Memory B cell (primary cell): ENCODE results near the gene TPM2.
A peak's percentile ranks its signal among the peaks of the same experiment; 100 is the strongest.

Experiments
- ATAC-seq: fragments of 150-1000 bp; cut with Tn5 transposase; 2 replicates; pipeline ENCODE4 v1.10.0; 2021; ENCODE audit warnings: low read depth, mild to moderate bottlenecking, moderate library complexity
- DNase-seq, 2 donors: peaks; one replicate each; pipeline ENCODE4 v3.0.0; 2022; ENCODE audit warnings: low spot score in 2 of 2
- H3K27ac Mint-ChIP-seq: one replicate; pipeline ENCODE4 v1.8.0; 2022; ENCODE audit warnings: mild to moderate bottlenecking, moderate library complexity, mixed read lengths
- H3K27me3 Mint-ChIP-seq: one replicate; pipeline ENCODE4 v1.8.0; 2022; ENCODE audit warnings: mixed read lengths
- H3K36me3 Mint-ChIP-seq: one replicate; pipeline ENCODE4 v1.8.0; 2022; ENCODE audit warnings: mild to moderate bottlenecking, mixed read lengths
- H3K4me1 Mint-ChIP-seq: one replicate; pipeline ENCODE4 v1.8.0; 2022; ENCODE audit warnings: mixed read lengths
- H3K4me3 Mint-ChIP-seq: one replicate; pipeline ENCODE4 v1.8.0; 2022; ENCODE audit warnings: mild to moderate bottlenecking, moderate library complexity, mixed read lengths
- H3K9me3 Mint-ChIP-seq: one replicate; pipeline ENCODE4 v1.8.0; 2022; ENCODE audit warnings: mixed read lengths

TPM2 gene

DNA sequence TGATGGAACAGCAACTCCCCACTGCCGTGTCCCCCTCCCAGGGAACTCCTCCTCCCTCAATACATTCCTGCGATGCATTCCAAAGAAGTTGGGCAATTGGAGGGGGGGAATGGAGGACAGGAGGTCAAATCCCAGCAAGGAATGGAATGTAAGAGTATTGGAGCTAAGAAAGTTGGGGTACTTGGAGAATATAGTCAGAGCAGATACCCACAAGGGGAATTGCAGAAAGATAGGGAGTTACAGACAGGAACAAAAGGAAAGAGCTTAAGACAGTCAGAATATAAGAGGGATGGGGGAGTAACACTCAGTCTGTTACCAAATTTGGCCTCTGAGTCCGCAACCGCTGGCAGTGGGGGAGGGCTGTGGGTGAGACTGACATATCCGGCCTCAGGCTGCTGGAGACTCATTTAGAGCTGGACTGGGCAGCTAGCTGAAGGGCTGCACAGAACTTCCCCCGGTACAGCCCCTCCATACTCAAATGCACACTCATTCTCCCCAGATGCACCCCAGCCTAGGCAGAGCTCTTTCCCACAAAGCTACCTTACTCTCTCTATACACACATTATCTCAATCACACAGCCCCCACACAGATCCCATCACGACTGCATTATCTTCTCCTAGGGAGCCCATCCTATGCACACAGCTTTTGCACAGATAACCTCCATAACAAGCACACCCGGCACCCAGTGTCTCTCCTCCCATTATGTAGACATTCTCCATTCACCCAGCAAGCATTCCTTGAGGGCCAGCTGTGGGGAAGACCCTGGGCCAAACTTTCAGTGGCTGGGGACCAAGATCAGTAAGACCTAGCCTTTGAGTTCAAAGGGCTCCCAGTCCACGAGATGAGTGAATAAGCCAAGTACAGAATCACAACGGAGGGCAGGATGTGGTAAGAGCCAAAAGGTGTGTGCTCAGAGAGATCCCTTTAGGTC is 38.6 kb upstream of the TPM2 start:
- no peak overlapping the region for H3K27ac Mint-ChIP-seq
- DNase-seq (no peak), ATAC-seq (no peak)
- H3K4me3 Mint-ChIP-seq = no peak overlapping the region
- H3K4me1 Mint-ChIP-seq = peaks cover 18% of the 10 kb centered on the region
- H3K36me3 Mint-ChIP-seq = peaks cover 9% of the 10 kb centered on the region
- no peaks in the 10 kb centered on the region for H3K27me3 Mint-ChIP-seq
- H3K9me3 Mint-ChIP-seq = no peaks in the 10 kb centered on the region

GRCh38 chr9:35727676-35728040 is 37.9 kb upstream of the TPM2 start:
- peaks cover 13% of the 10 kb centered on the region for H3K4me1 Mint-ChIP-seq
- H3K27me3 Mint-ChIP-seq = no peaks in the 10 kb centered on the region
- H3K36me3 Mint-ChIP-seq = peaks cover 11% of the 10 kb centered on the region
- ATAC-seq = no peak
- no peak overlapping the region for H3K4me3 Mint-ChIP-seq
- H3K9me3 Mint-ChIP-seq = no peaks in the 10 kb centered on the region
- no peak for DNase-seq
- H3K27ac Mint-ChIP-seq = no peak overlapping the region

GRCh38 chr9:35726931-35727330 is 37.2 kb upstream of the TPM2 start:
- ATAC-seq = peak; percentile 83
- peak; percentile 40 to 43 for DNase-seq
- no peaks in the 10 kb centered on the region for H3K9me3 Mint-ChIP-seq
- peak overlapping the region; percentile 62 for H3K4me3 Mint-ChIP-seq
- H3K4me1 Mint-ChIP-seq = peaks cover 13% of the 10 kb centered on the region
- peak overlapping the region; percentile 81 for H3K27ac Mint-ChIP-seq
- peaks cover 17% of the 10 kb centered on the region for H3K36me3 Mint-ChIP-seq
- no peaks in the 10 kb centered on the region for H3K27me3 Mint-ChIP-seq

DNA sequence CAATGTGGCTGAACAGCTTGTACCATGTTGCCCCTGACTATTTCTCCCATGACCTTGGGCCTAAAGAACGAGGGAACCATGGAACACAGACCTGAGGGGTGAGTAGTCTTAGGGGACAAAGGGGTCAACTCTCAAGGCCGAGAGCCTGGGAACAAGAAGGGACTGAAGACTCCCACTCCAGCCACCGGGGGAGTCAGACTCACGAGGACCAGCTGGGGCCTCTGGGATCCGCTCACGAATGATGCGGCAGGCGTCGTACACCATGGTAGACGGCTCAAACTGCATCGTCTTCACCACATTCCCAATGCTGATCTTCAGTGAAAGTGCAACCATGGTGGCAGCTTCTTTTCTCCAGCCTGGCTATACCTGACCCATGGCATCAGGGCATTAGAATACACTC is 35.6 kb upstream of the TPM2 start:
- Mint-ChIP-seq H3K36me3 (peaks cover 24% of the 10 kb centered on the region), H3K27me3 (no peaks in the 10 kb centered on the region), H3K27ac (peak overlapping the region; percentile 60), H3K4me1 (peaks cover 11% of the 10 kb centered on the region), H3K4me3 (no peak overlapping the region), H3K9me3 (no peaks in the 10 kb centered on the region)
- no peak for ATAC-seq
- DNase-seq = no peak

GRCh38 chr9:35723908-35724307 is 34.2 kb upstream of the TPM2 start:
- H3K4me3 Mint-ChIP-seq = no peak overlapping the region
- peaks cover 20% of the 10 kb centered on the region for H3K4me1 Mint-ChIP-seq
- H3K27me3 Mint-ChIP-seq = no peaks in the 10 kb centered on the region
- DNase-seq (no peak), ATAC-seq (no peak)
- H3K36me3 Mint-ChIP-seq = peaks cover 28% of the 10 kb centered on the region
- H3K27ac Mint-ChIP-seq = no peak overlapping the region
- H3K9me3 Mint-ChIP-seq = no peaks in the 10 kb centered on the region

GRCh38 chr9:35723426-35723825 is 33.7 kb upstream of the TPM2 start:
- Mint-ChIP-seq H3K4me1 (peaks cover 23% of the 10 kb centered on the region), H3K36me3 (peaks cover 29% of the 10 kb centered on the region), H3K4me3 (no peak overlapping the region), H3K27ac (no peak overlapping the region), H3K9me3 (no peaks in the 10 kb centered on the region), H3K27me3 (no peaks in the 10 kb centered on the region)
- DNase-seq (no peak), ATAC-seq (no peak)

DNA sequence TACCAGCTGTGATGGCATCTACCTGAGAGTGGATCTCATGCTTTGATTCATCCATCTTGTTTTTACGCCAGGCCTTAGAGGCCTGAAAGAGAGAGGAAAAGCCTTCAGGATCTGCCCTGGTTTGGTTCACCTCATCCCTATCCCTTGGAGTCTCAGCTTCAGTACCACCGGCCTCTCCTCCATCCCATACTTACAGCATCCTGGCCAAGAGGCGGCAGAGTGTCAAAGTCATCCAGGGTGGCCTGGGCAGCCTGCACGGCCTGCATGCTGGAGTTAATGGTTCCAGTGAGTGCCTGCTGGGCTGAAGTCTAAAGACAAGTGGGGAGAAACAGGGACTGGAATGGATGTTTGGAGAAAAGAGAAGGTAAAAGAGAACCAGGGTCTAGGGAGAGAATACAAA is 29.8 kb upstream of the TPM2 start:
- Mint-ChIP-seq H3K36me3 (peaks cover 49% of the 10 kb centered on the region), H3K4me3 (no peak overlapping the region), H3K9me3 (no peaks in the 10 kb centered on the region), H3K4me1 (peaks cover 24% of the 10 kb centered on the region), H3K27ac (peak overlapping the region; percentile 89), H3K27me3 (no peaks in the 10 kb centered on the region)
- DNase-seq (no peak), ATAC-seq (no peak)

GRCh38 chr9:35718721-35719511 is 29.2 kb upstream of the TPM2 start:
- peak; percentile 93 for ATAC-seq
- Mint-ChIP-seq H3K9me3 (no peaks in the 10 kb centered on the region), H3K27ac (peak overlapping the region; percentile 89), H3K4me1 (peaks cover 24% of the 10 kb centered on the region), H3K27me3 (no peaks in the 10 kb centered on the region), H3K4me3 (peak overlapping the region; percentile 50), H3K36me3 (peaks cover 49% of the 10 kb centered on the region)
- peak; percentile 60 to 76 for DNase-seq

DNA sequence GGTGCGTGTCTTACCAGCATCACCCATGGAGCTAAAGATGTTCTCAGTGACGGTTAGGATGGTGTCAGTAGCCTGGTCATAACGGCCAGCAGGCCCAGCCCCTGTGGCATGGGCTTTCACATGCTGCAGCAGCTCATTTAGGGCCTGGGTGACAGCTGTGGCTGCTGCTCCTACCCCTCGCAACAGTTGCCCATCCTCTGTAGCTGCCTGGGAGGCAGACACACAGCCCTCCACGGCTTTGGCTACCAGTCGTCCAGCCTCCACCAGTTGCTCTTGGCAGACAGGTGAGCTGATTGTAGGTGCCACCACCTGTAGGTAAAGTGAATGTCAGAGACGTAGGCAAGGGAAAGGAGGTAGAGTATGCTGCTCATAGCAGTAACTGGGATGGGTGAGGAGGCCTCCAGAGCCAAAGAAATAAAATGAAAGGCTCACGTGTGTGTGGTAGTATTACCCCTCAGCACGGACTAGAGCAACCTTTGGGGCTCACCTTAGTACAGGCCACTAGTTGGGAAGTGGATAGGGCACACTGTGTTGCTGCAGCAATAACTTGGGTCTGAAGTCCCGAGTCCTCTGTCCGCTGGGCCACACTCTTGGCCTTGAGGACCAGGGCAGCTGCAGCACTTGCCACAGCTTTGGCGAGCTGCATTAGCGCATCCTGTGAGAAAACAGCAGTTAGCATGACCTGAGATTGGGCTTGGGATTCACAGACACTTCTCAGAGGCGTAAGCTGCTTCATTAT is 27.6 kb upstream of the TPM2 start:
- DNase-seq (no peak), ATAC-seq (no peak)
- H3K27ac Mint-ChIP-seq = peak overlapping the region; percentile 89
- no peaks in the 10 kb centered on the region for H3K9me3 Mint-ChIP-seq
- H3K4me3 Mint-ChIP-seq = no peak overlapping the region
- peaks cover 53% of the 10 kb centered on the region for H3K36me3 Mint-ChIP-seq
- peaks cover 24% of the 10 kb centered on the region for H3K4me1 Mint-ChIP-seq
- H3K27me3 Mint-ChIP-seq = no peaks in the 10 kb centered on the region

GRCh38 chr9:35716230-35716629 is 26.5 kb upstream of the TPM2 start:
- peaks cover 19% of the 10 kb centered on the region for H3K4me1 Mint-ChIP-seq
- H3K27me3 Mint-ChIP-seq = no peaks in the 10 kb centered on the region
- DNase-seq = no peak
- no peak overlapping the region for H3K4me3 Mint-ChIP-seq
- no peak for ATAC-seq
- no peak overlapping the region for H3K27ac Mint-ChIP-seq
- H3K36me3 Mint-ChIP-seq = peaks cover 47% of the 10 kb centered on the region
- H3K9me3 Mint-ChIP-seq = no peaks in the 10 kb centered on the region

DNA sequence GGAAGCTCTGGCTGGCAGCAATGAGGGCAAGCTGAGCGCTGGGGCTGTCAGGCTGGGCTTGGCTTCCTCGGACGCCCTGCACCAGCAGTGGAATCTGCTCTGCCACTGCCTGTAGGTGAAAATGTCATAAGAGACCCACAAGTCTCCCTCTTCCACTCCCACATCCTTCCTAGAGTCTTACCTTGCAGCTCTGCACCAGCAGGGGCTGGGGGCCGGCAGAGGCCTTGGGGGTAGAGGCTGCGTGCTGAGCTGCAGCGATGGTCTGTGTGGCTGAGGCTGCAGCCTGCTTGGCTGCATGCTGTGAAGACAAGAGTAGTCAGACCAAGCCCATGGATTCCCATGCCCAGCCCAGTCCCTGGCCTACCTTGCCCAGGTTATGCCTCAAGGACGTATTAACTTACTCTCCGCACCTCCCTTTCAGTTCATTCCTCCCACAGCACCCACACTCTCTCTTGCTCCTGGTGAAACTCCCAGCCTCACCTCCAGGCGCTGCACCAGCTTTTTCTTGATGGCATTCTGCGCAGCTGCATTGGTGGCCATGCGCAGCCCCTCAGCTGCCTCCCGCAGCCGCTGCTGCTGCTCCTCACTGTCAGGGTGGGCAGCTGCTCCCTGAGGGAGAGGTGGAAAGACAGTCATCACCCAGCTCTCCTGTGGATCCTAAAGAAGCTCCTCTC is 25.0 kb upstream of the TPM2 start:
- no peak for ATAC-seq
- H3K4me3 Mint-ChIP-seq = no peak overlapping the region
- H3K27ac Mint-ChIP-seq = peak overlapping the region; percentile 65
- no peaks in the 10 kb centered on the region for H3K27me3 Mint-ChIP-seq
- peaks cover 18% of the 10 kb centered on the region for H3K4me1 Mint-ChIP-seq
- H3K9me3 Mint-ChIP-seq = no peaks in the 10 kb centered on the region
- no peak for DNase-seq
- H3K36me3 Mint-ChIP-seq = peaks cover 53% of the 10 kb centered on the region

- Mint-ChIP-seq H3K4me3 (no peak overlapping the region), H3K36me3 (peaks cover 51% of the 10 kb centered on the region), H3K9me3 (no peaks in the 10 kb centered on the region), H3K27me3 (no peaks in the 10 kb centered on the region), H3K4me1 (peaks cover 12% of the 10 kb centered on the region), H3K27ac (no peak overlapping the region)
- DNase-seq = no peak
- no peak for ATAC-seq
Measured at GRCh38 chr9:35714123-35714522, 24.4 kb upstream of the TPM2 start.

- DNase-seq (no peak), ATAC-seq (no peak)
- Mint-ChIP-seq H3K4me3 (no peak overlapping the region), H3K27ac (no peak overlapping the region), H3K36me3 (peaks cover 53% of the 10 kb centered on the region), H3K27me3 (no peaks in the 10 kb centered on the region), H3K9me3 (no peaks in the 10 kb centered on the region), H3K4me1 (peaks cover 10% of the 10 kb centered on the region)
Measured at GRCh38 chr9:35713578-35713977, 23.9 kb upstream of the TPM2 start.
